M059J (cell line): ENCODE data around the gene ZBTB16. TPM values are rescaled to one million over a fixed set of nuclear protein-coding genes. Genes with fewer than 3 reads are reported as not detected.

Source experiments
- DNase-seq: peaks from one replicate; pipeline ENCODE4 v3.0.0-alpha.2; 2012; ENCODE audit warnings: low read depth
- total RNA-seq: library from RNA; depleted of rRNA; stranded (reverse); fragments of >200 nt; shearing (Covaris generic); gene quantifications from 2 replicates; pipeline ENCODE4 v1.2.3, GENCODE V29; 2014

Gene ZBTB16
- total RNA-seq, 1 experiment from 2014 or later = not detected

DNA sequence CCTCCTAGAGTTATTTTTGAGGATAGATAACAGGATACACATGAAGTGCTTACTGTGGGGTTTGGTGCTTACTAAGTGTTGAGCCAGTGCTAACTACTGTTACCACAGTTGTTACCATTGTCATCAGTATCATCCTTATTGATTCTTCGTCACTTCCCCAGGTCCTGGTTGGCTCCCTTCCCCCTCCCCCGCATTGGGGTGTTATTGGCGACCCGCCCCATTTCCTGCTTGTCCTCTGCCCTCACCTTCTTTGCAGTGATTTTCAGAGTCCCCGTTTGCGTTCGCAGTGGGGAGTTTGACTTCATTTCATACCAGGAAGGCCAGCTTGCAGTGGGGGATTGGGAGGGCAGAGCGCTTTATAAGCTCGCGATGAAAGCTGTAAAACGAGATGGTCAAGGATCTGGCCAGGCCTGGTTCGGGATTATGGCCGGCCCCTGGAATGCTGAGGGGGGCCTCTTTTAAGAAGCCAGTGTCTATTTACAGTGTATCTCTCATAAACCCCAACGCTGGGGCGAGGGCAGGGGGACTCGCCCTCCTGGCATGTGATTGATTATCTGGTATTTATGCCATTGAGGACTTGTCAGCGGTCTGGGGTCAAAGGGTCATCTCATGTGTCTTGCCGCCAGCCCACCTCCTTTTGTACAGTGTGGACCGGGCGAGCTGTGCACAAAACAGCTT, 152.1 kb downstream of the ZBTB16 start:
- DNase-seq = no peak

DNA sequence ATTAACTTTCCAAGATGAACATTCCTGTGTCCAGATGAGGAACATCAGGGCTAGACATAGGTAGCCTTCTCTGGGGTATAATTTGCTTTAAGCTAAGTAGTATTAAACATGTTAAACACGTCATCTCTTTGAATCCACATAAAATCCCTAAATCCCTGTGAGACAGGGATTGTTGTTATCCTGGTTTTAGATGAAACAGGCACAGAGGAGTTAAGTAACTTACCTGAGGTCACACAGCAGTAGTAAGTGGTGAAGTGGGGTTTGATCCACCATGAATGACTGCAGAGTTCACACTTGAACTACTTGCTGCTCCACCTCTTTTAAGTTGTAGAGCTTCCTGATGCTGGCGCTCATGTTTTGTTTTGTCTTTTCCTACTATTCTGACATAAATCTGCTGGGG, 154.1 kb downstream of the ZBTB16 start:
- DNase-seq = no peak

DNA sequence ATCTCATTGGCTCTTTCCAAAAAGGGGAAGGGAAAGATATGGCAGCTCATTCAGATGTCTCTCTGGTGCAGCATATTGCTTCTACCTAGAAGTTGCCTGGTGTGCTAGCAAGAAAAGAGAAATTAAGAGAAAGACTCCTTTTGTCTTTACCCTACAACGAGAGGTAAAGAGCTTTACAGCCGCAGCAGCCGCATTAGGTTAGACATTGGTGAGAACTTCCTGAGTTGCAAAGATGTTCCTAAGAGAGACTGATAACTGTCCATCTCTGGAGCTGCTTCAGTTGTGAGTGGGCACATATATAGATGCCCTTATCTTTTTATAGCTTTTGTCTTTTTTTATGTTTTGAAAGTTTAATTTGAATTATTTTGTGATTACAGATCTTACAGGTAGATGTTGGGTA, 155.9 kb downstream of the ZBTB16 start:
- DNase-seq = no peak

- no peak for DNase-seq
These were observed 156.6 kb downstream of the ZBTB16 start for GRCh38 chr11:114215871-114216795.

DNA sequence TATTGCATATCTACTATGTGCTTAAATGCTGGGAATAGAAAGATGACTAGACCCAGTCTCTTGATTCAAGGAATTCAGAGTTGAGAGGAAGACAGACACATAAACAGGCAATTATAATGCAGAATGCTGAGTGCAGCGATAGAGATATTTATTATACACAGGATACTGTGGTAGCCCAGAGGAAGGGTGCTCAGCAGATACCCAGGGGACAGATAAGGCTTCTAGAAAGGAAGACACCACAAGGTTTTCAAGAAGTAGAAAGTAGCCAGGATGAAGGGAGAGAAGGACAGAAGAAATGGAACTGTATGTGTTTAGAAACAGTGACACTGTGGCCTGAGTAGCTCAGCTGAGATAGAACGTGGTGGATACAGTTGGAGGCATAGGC, 157.3 kb downstream of the ZBTB16 start:
- no peak for DNase-seq

GRCh38 chr11:114218508-114218907, 159.0 kb downstream of the ZBTB16 start:
- DNase-seq = no peak

DNA sequence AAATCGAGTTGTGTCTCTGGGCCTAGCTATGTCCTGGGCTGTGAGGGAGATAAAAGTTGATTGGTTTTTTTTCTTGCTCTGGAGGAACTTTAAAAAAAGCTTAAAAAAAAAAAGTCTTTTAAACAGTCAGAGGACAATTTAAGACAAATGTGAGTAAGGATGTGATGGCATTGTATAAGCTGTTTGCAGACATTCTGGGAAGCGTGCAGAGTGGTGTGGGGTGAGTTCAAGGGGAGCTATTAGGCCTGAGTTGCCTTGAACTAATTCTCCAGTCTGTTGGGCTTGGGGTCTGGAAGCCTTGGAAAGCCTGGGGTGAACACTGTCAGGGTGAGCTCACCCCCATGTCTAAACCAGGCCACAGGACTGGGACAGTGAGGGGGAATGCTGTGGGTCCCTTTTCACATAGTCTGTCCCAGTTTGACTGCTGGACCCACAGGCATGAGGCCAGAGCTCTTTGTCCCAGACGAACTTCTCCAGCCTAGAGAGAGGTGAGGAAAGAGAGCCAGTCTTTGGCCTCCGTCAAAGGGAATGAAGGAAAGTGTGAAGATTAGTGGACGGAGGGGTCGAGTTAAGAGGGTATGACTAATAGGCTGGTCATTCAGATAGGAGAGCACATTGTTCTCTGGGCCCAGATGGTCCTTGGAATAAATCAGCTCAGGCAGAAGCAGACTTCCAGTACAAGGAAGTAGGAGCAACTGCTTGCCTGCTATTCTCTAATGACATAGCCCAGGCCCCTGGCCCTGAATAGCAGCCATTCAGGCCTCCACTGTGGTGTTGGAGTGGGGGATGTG, 160.2 kb downstream of the ZBTB16 start:
- peak; percentile 22 for DNase-seq

- DNase-seq = no peak
These were observed 161.5 kb downstream of the ZBTB16 start for GRCh38 chr11:114221037-114221436.

- no peak for DNase-seq
These were observed 166.2 kb downstream of the ZBTB16 start for GRCh38 chr11:114225661-114226060.

DNA sequence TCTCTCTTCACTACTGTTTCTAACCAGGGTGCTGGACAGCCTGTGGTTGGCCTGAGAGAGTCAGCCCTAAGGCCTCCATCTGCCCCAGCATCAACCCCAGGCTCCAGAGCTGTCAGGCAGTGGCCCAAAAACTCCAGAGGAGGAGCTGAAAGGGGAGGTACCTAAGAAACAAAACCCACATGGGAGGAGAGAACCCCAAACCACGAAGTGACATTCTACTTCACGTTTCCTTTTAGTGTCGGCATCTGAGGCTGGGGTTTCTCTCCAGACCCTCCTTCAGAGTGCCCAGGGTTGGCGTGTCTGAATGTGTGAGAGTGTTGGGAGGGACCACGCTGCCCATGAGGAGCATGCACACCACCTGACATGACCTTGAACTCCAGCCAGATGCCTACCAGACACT, 166.8 kb downstream of the ZBTB16 start:
- DNase-seq = no peak

- DNase-seq = no peak
These were observed 169.2 kb downstream of the ZBTB16 start for GRCh38 chr11:114228435-114229411.

DNA sequence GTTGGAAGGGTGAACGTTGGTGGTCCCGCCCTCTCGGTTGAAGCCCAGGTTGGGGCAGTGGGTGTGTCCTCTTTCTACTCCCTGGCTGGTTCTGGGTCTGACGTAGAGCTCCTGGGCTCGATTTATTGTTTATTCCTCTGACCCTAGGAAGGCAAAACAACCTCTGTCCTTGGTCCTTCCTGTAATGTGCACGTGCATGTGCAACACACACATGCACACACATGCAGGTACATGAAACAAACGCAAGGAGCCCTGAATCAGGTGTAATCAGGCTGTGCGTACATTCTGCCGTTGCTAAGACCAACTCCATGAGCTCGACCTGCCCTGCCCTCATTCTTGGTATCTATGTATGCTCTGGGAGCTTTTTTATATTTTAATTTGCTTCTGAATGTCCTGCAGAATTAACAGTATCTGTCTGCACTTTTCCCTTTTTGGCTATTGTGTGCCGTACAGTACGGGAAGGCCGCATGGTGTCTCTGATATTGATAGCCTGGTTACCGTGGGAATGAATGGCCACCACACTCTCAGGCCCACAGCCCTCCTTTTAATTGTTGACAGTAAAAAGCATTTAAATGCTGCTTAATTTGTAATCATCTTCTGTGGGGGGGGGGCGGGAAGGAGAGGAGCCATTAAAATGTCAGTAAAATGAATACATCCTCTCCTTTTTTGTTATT, 170.7 kb downstream of the ZBTB16 start:
- DNase-seq = no peak

DNA sequence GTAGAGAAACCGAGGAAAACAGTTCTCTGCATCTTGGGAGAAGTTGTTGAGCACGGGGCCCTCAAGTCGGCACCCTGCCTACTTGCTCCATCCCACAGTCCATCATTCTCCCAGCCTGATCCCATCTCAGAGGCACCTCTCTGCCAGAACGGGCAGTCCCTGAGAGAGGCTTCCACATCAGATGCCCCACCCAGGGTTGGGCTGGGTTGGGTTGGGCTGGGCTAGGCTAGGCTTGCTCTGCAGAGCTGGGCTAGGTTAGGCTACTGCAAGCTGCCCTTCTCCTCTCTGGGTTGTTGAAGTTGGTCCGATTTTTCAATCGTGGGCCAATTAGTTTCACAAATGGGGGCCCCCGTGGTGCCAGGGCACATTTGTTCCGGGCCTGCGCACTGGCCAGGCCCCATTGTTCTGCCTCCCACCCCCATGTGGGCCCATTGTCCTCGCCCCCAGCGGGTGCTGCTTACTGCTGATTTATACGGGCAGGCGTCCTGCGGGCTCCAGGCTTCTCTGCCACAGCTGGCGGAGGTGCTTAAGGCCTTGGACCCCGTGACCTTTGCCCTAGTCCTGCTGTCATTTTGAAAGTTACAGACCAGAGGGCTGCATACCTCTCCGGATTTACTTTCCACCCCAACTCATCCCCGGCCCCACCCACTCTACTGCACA, 173.0 kb downstream of the ZBTB16 start:
- DNase-seq = no peak

- DNase-seq = no peak
These were observed 174.2 kb downstream of the ZBTB16 start for GRCh38 chr11:114233755-114234154.

- no peak for DNase-seq
These were observed 177.3 kb downstream of the ZBTB16 start for GRCh38 chr11:114236829-114237228.

DNA sequence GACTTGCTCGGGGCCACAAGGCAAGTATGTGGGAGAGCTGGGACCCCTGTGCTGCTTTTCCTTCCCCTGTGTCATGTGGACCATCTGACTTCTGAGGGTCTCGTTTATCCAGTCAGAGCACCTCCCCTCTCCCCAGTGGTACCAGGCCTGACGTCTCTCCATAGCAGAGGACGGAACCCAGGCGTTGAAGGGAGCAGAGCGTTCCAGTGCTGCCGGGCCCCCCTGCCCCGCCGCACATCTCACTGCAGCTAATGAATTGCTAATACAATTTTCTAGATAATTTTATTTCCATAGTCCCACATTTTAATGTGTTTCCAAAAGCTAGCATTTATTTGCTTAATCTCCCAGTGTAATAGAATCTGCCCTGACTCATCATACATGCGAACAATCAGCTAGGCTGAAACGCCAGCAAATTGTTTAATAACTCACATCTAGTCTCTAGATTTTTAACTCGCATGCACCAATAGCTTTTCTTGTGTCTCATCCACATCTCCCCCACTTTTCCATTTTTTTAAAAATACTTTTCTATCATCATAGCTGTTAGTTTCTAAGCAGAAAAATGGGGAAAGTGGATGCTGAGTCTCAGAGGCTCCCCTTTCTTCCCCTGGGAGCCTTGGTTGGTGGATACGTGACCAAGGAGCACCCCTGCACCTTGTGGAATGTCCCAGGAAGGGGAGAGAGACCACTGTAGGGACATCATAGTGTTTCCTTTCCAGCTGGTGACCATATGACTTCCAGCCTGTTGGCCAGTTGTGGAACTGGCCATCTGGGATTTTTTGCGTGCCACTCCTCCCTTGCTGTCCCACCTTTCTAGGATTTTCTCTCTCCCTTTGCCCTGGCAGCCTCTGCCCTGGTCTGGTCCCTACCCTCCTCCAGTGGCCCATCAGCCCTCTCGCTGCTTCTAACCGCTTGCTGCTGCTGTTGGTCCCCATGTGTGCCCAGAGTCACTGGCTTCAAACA, 178.1 kb downstream of the ZBTB16 start:
- no peak for DNase-seq

DNA sequence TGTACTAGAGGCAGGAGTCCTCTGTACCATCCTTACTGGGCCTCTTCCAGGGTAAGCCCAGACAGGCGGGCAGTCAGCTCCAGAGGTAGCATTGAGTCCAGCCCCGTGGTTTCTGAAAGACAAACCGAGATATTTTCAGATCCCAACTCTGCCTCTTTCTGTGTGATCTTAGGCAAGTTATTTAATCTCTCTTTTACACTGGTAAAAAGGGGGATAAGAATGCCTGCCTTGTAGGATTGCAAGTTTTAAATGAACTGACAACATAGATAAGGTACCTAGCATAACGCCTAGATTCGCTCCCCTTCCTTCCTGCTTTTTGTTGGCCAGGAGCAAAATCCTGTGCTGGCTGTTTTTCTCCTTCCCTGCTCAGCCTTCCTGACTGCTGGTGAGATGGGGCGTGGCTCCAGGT, 180.2 kb downstream of the ZBTB16 start:
- no peak for DNase-seq

DNA sequence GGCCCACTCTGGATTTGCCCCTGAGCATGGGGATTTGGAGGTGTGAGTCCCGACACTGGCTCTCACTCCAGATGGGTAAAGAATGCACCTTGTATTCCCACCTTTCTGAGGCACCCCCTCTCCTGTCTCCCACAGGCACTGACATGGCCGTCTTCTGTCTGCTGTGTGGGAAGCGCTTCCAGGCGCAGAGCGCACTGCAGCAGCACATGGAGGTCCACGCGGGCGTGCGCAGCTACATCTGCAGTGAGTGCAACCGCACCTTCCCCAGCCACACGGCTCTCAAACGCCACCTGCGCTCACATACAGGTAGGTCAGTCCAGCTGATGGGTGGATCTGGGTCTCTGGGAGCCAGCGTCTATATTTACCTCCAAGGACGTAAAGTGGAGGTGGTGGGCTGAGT, 182.5 kb downstream of the ZBTB16 start:
- DNase-seq = no peak
